ENCODE data around the gene TBC1D10A. TPM values are rescaled to one million over a fixed set of nuclear protein-coding genes. Genes with fewer than 3 reads are reported as not detected.

TBC1D10A gene
- total RNA-seq, 1 experiment from 2014 or later, result 24.3 TPM

DNA sequence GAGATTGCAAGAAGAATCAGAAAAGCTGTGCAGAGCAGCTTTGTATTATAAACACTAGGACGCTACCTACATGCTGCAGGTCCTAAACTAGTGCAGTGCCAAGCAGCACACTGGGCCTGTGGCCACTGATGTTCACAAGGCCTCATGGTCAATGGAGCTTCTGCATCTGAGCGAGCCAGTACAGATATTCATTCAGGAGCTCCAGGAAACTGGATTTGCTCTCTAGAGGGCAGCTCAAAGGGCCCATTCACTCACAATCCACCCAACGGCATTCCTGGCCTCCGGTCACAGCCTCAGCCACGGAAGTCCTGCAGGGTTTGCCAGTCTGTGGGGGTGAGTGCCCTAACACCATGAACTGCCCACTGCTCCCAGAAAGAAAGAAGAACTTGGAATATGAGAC is 5.8 kb upstream of the TBC1D10A start:
- Histone ChIP-seq H3K4me3 (no peak overlapping the region), H3K4me2 (no peak overlapping the region), H4K20me1 (ENCODE audit: insufficient read depth) (no peaks in the 10 kb centered on the region), H3K27ac (no peak overlapping the region), H2AFZ (no peak overlapping the region), H3K9me3 (ENCODE audit: insufficient read depth, low read depth) (no peaks in the 10 kb centered on the region), H3K27me3 (ENCODE audit: insufficient read depth, low read depth) (no peaks in the 10 kb centered on the region), H3K9me2 (ENCODE audit: insufficient read depth) (no peaks in the 10 kb centered on the region), H3K36me3 (ENCODE audit: low read depth) (peaks cover 24% of the 10 kb centered on the region), H3K79me2 (ENCODE audit: low read depth) (no peaks in the 10 kb centered on the region), H3K4me1 (replicated peaks; ENCODE audit: insufficient read depth) (peaks cover 9% of the 10 kb centered on the region), H3F3A (ENCODE audit: insufficient read depth, low read depth) (peaks cover 56% of the 10 kb centered on the region)
- POLR2A ChIA-PET (ENCODE audit: unreplicated experiment), result no interaction called here
- DNase-seq, result no peak
- CTCF ChIA-PET, result no interaction called here
- intact Hi-C loops (cut with micrococcal nuclease; ENCODE audit: unreplicated experiment), result no loop called here
- no TSS peak for BruUV-seq (replicated peaks)
- no peak for TF ChIP-seq EZH2 (IDR thresholded peaks at IDR 0.05; ENCODE audit: low read depth)
- TF ChIP-seq, protein P1, sequence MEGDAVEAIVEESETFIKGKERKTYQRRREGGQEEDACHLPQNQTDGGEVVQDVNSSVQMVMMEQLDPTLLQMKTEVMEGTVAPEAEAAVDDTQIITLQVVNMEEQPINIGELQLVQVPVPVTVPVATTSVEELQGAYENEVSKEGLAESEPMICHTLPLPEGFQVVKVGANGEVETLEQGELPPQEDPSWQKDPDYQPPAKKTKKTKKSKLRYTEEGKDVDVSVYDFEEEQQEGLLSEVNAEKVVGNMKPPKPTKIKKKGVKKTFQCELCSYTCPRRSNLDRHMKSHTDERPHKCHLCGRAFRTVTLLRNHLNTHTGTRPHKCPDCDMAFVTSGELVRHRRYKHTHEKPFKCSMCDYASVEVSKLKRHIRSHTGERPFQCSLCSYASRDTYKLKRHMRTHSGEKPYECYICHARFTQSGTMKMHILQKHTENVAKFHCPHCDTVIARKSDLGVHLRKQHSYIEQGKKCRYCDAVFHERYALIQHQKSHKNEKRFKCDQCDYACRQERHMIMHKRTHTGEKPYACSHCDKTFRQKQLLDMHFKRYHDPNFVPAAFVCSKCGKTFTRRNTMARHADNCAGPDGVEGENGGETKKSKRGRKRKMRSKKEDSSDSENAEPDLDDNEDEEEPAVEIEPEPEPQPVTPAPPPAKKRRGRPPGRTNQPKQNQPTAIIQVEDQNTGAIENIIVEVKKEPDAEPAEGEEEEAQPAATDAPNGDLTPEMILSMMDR (conservative IDR thresholded peaks at IDR 0.05), result no peak

DNA sequence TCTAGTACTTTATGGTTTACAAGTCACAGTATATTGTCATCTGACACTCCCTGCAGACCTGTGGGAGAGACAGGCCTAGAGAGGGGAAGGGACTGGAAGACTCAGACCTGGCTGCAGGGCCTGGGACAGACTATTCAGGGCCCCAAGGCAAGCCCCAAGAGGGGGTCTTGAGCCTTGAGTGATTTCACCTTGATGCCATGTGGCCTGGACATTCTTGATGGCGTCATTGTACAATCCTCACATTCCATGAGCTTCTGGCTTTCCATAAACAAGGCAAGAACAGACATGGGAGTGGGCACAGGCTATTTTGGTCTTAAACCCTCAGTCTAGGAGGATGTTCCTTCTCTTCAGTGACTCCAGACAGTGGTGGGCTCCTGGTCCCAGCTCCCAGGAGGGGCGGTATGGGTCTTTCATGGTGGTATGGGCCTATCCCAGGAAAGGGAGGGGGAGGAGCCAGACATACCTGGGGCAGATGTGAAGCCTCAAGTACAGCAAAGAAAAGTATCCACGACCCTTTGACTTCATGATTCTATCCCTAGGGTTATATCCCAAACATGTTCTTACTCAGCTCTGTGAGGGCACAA is 1.8 kb upstream of the TBC1D10A start:
- intact Hi-C loops (cut with micrococcal nuclease; ENCODE audit: unreplicated experiment), result no loop called here

DNA sequence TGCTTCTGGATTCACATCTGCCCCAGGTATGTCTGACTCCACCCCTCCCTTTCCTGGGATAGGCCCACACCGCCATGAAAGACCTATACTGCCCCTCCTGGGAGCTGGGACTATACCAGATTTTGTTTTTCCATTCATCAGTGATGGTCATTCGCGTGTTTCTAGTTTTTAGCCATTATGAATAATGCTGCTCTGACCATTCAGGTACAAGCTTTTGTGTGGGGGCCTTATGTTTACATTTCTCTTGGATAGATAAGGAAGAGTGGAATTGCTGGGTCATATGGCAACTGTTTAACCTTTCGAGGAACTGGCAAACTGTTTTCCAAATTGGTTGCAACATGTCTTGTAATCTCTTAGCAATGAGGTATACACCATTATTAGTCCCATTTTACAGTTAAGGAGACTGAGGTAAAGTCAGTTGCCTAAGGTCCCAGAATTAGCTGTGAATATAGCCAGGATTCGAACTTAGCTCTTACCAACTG is 1.2 kb upstream of the TBC1D10A start:
- H4K20me1 ChIP-seq (ENCODE audit: insufficient read depth), result peaks cover 11% of the 10 kb centered on the region; the same call in 1 of the 2 replicates
- H3K36me3 ChIP-seq (ENCODE audit: low read depth), result peaks cover 7% of the 10 kb centered on the region; the same call in 1 of the 2 replicates
- POLR2A ChIA-PET (ENCODE audit: unreplicated experiment), result interaction anchor here (1.6 kb wide), 1 partner anchor 30 kb away, joined by 13 read pairs; no protein-coding TSS in a partner anchor
- H3K79me2 ChIP-seq (ENCODE audit: low read depth), result peaks cover 34% of the 10 kb centered on the region
- H3K27me3 ChIP-seq (ENCODE audit: insufficient read depth, low read depth), result no peaks in the 10 kb centered on the region
- H3F3A ChIP-seq (ENCODE audit: insufficient read depth, low read depth), result peaks cover 60% of the 10 kb centered on the region
- intact Hi-C loops (cut with micrococcal nuclease; ENCODE audit: unreplicated experiment), result loop anchor here (1.0 to 2.0 kb wide), 3 partner anchors 29 to 65 kb away; no protein-coding TSS in a partner anchor
- no peaks in the 10 kb centered on the region for H3K9me3 ChIP-seq (ENCODE audit: insufficient read depth, low read depth)
- H3K4me1 ChIP-seq (replicated peaks; ENCODE audit: insufficient read depth), result peaks cover 34% of the 10 kb centered on the region
- peak overlapping the region; percentile 85 for H3K4me2 ChIP-seq
- peak overlapping the region; percentile 53; the same call in 1 of the 2 replicates for H3K27ac ChIP-seq
- H3K4me3 ChIP-seq, result peak overlapping the region; percentile 56; the same call in 1 of the 2 replicates
- no peak overlapping the region for H2AFZ ChIP-seq
- H3K9me2 ChIP-seq (ENCODE audit: insufficient read depth), result no peaks in the 10 kb centered on the region
- CTCF ChIA-PET, result interaction anchor here (0.6 to 2.0 kb wide), 2 partner anchors 40 to 56 kb away, joined by 4 to 31 read pairs; partner anchors contain the start of gene CASTOR1
- TF ChIP-seq EZH2 (IDR thresholded peaks at IDR 0.05; ENCODE audit: low read depth), result no peak
- TF ChIP-seq, protein P1 (conservative IDR thresholded peaks at IDR 0.05), result peak; percentile 64
- peak; percentile 51 to 61 for DNase-seq
- BruUV-seq (replicated peaks), result no TSS peak

More for the DNA sequence above, 1.8 kb upstream of the TBC1D10A start:
- Histone ChIP-seq H3K4me2 (no peak overlapping the region), H4K20me1 (ENCODE audit: insufficient read depth) (peaks cover 11% of the 10 kb centered on the region; the same call in 1 of the 2 replicates), H3K4me1 (replicated peaks; ENCODE audit: insufficient read depth) (peaks cover 34% of the 10 kb centered on the region), H3K79me2 (ENCODE audit: low read depth) (peaks cover 27% of the 10 kb centered on the region), H3K9me2 (ENCODE audit: insufficient read depth) (no peaks in the 10 kb centered on the region), H3F3A (ENCODE audit: insufficient read depth, low read depth) (peaks cover 67% of the 10 kb centered on the region), H2AFZ (no peak overlapping the region), H3K9me3 (ENCODE audit: insufficient read depth, low read depth) (no peaks in the 10 kb centered on the region), H3K4me3 (no peak overlapping the region), H3K36me3 (ENCODE audit: low read depth) (peaks cover 14% of the 10 kb centered on the region), H3K27ac (peak overlapping the region; percentile 53; the same call in 1 of the 2 replicates), H3K27me3 (ENCODE audit: insufficient read depth, low read depth) (no peaks in the 10 kb centered on the region)
- no TSS peak for BruUV-seq (replicated peaks)
- ChIA-PET CTCF (interaction anchor here (0.6 to 2.0 kb wide), 3 partner anchors 40 to 56 kb away, joined by 4 to 31 read pairs (median 5); partner anchors contain the start of gene CASTOR1), POLR2A (ENCODE audit: unreplicated experiment) (no interaction called here)
- TF ChIP-seq EZH2 (IDR thresholded peaks at IDR 0.05; ENCODE audit: low read depth), result no peak
- TF ChIP-seq, protein P1 (conservative IDR thresholded peaks at IDR 0.05), result no peak
- no peak for DNase-seq

Data from PC-9 (cell line).